HCEC 1CT (cell line): ENCODE results near the gene SLC12A2.

Experiments used
- DNase-seq: peaks from one replicate; pipeline ENCODE4 v3.0.0-alpha.2; 2017

SLC12A2 gene

GRCh38 chr5:128083033-128083810 is at the start of gene SLC12A2:
Gene SLC12A2 (plus strand): TSS chr5:128083766. CDS start chr5:128083955, 189 bp downstream.
- peak; percentile 95 for DNase-seq

DNA sequence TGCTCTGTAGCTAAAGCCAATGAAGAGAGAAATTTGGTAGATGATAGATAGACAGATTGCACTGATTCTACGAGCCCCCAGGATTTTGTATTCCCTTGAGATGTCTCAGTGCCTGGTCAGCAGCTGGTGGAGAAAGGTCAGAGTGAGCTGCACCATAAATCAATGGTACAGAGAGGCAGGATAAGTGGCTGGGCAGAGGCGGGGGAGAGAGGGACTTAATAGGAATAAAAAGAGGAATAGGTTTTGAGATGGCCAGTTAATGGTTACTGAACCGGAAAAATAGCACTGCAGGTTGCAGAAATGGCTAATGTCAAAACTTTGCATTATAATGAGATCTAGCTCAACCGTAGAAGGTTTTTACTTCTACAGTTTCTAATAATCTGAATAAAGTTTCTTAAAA is 47.9 kb upstream of the SLC12A2 start:
- no peak for DNase-seq

DNA sequence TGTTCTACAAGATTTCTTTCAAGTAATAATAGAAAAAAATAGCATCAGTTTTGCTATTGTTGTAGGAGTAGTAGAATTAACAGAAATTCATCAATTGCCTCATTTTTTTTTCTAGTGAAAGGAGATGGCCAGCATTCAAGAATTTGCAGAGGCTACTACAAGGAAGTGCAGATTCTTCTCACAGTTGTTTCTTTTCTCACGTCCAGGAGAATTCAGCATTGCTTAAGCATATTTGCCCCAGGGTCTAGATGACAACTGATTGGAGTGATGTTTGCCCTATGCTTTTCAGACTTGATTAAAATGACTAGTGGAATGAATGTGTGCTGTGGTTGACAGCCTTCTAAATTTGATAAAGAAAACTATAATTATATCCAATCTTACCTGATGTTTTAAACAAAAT is 46.6 kb upstream of the SLC12A2 start:
- no peak for DNase-seq

DNA sequence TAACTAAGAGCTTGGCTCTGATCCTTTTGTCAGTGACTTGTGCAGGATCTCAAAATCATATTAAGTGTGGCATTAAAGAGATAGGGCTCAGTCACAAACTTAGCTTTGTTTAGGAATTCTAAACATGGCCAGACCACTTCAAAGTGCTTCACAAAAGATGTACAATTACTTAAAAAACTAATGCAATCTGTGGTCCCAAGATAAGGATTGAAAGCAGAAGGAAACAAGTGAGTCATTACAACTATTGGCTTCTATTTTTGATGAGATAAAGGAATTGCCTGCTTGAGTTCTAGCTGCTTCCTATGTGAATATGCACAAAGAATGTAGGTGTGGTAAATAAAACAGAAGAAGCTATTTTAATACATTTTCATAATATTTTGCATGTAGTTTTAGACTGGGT is 44.9 kb upstream of the SLC12A2 start:
- peak; percentile 50 for DNase-seq

GRCh38 chr5:128040927-128041326 is 42.6 kb upstream of the SLC12A2 start:
- DNase-seq = no peak

GRCh38 chr5:128052780-128053179 is 30.8 kb upstream of the SLC12A2 start:
- peak; percentile 33 for DNase-seq

- DNase-seq = peak; percentile 71
These were observed 30.1 kb upstream of the SLC12A2 start for GRCh38 chr5:128053291-128053954.

- DNase-seq = no peak
These were observed 22.8 kb upstream of the SLC12A2 start for GRCh38 chr5:128060644-128061385.

DNA sequence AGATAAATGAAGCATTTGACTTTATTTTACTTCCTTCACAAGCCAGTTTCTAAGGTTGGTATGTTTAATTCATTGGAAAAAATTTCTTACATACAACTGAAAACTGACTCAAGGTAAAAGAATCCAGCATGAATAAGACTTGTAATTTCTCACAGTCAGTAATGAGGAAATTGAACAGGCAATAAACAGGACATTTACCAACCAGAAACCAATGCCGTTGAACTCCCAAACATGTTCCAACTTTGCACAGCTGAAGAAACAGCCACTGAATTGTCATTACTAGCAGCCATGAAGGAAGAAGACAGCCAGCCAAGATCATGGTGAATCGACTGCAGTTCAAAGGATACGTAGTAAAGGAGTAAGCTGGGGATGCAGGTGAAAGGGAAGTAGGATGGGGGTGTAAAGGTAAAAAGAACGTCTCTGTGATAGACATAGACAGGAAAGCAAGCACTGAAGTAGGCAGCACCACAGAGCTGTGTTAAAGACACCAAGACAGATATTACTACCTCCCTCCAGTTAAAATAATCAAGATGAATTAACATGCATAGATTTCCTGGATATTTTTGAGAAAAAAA is 21.3 kb upstream of the SLC12A2 start:
- DNase-seq = peak; percentile 69

DNA sequence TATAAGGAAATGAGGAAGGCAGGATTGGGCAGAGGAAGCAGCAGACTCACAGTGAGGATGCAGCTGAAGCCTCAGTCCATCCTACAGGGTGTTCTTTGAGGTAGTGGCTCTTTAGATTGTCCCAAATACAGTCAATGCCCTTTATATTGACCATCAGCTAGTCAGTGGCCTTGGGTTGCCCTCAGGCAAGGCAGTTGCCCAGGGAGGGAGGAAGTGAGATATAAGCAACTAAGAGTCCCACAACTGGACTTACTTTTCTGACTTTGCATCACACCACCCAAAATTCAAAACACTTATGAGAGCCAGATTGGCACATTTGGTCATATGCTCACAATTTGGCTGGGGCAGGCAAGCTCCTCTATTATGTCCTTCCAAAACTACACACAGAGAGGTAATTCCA is 9.4 kb upstream of the SLC12A2 start:
- no peak for DNase-seq

- no peak for DNase-seq
These were observed 8.6 kb upstream of the SLC12A2 start for GRCh38 chr5:128074953-128075352.

DNA sequence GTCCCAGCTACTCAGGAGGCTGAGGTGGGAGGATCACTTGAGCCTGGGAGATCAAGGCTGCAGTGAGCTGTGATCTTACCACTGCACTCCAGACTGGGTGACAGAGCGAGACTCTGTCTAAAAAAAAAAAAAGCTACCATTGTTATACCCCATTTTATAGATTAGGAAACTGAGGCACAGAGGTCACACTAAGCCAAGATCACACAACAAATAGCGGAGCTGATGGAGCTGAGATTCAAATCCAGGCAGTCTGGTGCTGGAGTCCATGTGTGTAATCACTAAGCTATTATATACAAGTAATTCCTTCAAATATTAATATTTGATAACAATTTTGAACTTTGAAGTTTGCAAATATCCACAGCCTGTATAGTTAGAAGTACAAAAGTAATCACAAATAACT is 6.0 kb upstream of the SLC12A2 start:
- no peak for DNase-seq

- DNase-seq = no peak
These were observed 2.3 kb upstream of the SLC12A2 start for GRCh38 chr5:128081111-128081851.

DNA sequence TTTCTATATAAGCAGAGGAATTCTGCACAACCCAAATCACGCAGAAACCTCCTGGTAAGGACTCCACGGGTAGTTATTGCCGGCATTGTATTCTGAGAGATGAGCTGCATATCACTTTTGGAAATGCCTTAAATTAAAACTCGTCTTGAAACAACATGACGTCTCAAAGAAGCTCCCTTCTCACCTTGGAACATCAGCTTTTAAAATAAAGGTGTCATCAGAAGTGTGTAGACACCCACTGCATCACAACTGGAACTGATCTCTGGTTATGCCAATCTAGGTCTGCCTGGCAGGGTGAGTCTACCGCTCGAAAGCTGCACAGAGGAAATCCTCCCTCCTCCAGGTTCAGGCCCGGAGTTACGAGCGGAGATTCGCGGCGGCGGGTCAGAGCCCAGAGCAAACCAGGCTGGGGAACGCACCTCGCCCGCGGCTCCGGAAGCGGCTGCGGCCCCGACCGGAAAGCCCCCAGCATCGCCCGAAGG is 974 bp upstream of the SLC12A2 start:
- no peak for DNase-seq

DNA sequence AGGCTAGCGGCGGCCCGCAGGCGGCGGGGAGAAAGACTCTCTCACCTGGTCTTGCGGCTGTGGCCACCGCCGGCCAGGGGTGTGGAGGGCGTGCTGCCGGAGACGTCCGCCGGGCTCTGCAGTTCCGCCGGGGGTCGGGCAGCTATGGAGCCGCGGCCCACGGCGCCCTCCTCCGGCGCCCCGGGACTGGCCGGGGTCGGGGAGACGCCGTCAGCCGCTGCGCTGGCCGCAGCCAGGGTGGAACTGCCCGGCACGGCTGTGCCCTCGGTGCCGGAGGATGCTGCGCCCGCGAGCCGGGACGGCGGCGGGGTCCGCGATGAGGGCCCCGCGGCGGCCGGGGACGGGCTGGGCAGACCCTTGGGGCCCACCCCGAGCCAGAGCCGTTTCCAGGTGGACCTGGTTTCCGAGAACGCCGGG is 253 bp downstream of the SLC12A2 start:
- DNase-seq = no peak

- peak; percentile 25 for DNase-seq
These were observed 932 bp downstream of the SLC12A2 start for GRCh38 chr5:128084228-128085167.

GRCh38 chr5:128085413-128085812 is 1.8 kb downstream of the SLC12A2 start:
- no peak for DNase-seq

DNA sequence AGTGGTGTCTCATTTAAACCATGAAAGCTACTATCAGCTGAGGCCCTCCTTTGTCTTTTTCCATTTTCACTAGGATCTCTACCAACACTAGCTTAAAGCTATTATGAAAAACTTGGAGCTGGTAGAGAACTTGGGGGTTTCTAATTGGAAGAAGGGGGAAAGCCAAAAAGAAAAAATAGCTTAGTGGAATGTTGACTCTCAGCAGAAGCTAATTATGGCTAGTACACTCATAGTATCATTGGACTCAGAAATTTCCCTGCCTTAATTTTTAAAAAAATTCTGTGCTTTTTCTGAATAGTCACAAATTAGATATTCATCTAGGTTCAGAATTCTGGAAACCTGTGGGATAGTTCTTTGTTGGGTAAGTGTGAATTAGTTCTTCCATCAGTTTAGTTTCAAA is 8.0 kb downstream of the SLC12A2 start:
- no peak for DNase-seq

- DNase-seq = no peak
These were observed 8.6 kb downstream of the SLC12A2 start for GRCh38 chr5:128092144-128092543.

DNA sequence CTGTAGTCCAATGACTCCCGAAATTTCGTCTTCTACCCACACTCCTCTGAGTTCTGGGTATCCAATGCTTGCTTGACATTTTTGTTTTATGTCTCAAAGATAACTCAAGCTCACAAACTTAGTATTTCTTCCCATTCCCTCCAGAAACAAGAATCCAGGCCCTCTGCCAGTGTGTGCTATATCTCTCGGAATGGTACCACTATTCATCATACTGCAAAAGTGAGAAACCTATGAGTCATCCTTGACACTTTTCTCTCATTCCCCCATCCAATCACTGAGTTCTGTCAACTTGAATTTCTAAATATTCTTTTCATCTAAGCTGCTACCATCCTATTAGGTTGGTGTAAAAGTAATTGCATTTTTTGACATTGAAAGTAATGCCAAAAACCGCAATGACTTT is 9.8 kb downstream of the SLC12A2 start:
- peak; percentile 16 for DNase-seq

DNA sequence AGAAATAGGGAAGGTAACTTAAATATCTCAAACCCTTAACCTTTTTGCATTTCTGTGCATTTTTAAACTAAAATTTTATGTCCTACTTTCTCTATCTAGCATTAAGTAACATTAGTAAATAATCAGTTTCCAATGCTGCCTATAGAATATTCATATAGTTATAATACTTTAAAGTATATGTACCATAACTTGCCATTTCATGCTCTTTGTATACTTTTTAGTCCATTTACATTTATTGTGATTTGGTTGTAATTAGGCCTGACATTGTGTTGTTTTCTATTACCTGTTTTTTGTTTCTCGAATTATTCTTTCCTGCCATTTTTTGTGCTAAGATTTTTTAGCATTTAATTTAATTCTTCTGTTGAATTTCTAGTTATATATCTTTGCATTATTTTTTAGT is 13.7 kb downstream of the SLC12A2 start:
- DNase-seq = no peak
